HG03439 (cell line): ENCODE data around the gene UGT1A9.
"Not testable (repeated sequence)": the region's sequence is repeated elsewhere in the genome, so short reads cannot be mapped to it uniquely, and the experiment has no call there.

Experiments used
- ATAC-seq: cut with Tn5 transposase; IDR thresholded peaks from one replicate; pipeline ENCODE4 v1.9.1; 2021; ENCODE audit warnings: mild to moderate bottlenecking, moderate library complexity; ENCODE audit not compliant: unreplicated experiment

The UGT1A9 gene

GRCh38 chr2:233679196-233679595, 7.5 kb downstream of the UGT1A9 start:
- no peak for ATAC-seq

- ATAC-seq = no peak
Measured at GRCh38 chr2:233680361-233681045, 8.8 kb downstream of the UGT1A9 start.

DNA sequence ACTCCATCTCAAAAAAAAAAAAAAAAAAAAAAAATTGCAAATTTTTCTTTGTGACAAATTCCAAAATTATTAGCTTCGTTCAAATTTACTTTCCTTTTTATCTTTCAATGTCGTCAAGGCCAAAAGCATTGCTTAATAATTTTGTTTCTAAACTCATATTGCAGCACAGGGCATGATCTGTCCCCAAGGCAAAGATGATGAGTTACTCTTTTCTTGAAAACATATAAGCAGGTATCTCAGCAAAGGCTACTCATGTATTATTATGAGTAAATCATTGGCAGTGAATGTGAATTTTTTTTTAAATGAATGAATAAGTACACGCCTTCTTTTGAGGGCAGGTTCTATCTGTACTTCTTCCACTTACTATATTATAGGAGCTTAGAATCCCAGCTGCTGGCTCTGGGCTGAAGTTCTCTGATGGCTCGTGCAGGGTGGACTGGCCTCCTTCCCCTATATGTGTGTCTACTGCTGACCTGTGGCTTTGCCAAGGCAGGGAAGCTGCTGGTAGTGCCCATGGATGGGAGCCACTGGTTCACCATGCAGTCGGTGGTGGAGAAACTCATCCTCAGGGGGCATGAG, 9.9 kb downstream of the UGT1A9 start, which contains the start of gene UGT1A7:
Gene UGT1A7, plus strand, starts transcription at position 381 of the 579 bp plus-strand sequence. Its CDS starts 37 bp downstream, at position 418.
- ATAC-seq = no peak

GRCh38 chr2:233684640-233685039, 12.9 kb downstream of the UGT1A9 start:
- ATAC-seq = no peak

- ATAC-seq = no peak
Measured at GRCh38 chr2:233686928-233687327, 15.2 kb downstream of the UGT1A9 start.

GRCh38 chr2:233688341-233688740, 16.6 kb downstream of the UGT1A9 start:
- no peak for ATAC-seq

GRCh38 chr2:233689031-233689430, 17.3 kb downstream of the UGT1A9 start:
- ATAC-seq = no peak

DNA sequence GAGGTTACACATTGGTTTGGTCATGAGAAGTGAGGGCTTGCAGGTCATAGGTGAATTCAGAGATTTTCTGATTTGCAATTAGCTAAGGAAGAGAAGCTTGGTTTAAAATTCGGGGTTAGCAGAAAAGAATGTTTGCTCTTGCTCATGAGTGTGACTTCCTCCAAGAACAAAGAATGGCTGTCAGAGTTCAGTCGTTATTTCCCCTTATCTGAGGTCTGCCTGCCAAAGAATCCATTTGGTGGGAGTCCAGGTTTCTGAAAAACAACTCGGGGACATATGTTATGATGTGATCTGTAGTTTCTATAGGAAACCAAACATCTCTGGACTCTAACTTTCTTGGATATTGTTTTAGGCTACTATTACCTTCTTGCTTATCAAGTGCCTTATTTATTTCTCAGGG, 17.8 kb downstream of the UGT1A9 start:
- no peak for ATAC-seq

- ATAC-seq = no peak
Measured at GRCh38 chr2:233690444-233690843, 18.7 kb downstream of the UGT1A9 start.

DNA sequence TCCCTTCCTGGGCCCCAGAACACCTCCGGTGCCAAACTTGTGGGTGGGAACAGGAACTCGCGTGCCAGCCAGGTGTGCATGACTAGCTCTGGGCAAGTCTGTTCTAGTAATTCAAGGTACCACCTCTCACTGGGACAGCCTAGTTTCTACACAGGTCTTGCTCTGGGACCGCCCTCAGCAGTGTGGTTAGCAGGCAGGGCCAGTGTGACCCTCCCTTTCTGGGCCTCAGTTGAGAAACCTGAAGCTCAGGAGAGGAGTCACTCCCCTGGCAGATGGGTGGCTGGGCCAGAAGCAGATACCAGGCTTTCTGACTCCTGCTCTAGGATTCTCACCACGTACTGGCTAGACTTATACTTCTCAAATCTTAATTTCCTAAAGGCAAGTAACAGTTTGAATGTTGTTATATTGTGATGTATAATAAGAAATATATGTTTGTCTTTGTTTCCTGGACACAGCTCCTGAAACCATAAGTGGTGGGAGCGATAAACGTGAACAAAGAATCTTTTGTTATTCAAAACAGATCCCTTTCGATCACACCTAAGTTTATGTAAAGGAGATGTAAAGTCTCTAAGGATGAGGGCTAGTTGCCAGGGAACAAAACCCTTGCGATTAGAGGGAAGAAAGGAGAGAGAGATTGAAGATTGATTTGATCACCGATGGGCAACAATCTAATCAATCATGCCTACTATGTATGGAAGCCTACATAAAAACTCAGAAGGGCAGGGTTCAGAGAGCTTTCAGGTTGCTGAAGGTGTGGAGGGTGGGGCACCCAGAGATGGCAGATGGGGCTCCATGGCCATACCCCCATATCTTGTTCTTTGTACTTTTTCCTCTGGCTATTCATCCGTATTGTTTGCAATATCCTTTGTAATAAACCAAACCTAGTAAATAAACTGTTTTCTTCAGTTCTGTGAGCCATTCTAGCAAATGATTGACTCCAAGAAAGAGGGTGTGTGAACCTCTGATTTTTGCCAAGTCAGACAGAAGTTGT, 20.0 kb downstream of the UGT1A9 start:
- no peak for ATAC-seq

DNA sequence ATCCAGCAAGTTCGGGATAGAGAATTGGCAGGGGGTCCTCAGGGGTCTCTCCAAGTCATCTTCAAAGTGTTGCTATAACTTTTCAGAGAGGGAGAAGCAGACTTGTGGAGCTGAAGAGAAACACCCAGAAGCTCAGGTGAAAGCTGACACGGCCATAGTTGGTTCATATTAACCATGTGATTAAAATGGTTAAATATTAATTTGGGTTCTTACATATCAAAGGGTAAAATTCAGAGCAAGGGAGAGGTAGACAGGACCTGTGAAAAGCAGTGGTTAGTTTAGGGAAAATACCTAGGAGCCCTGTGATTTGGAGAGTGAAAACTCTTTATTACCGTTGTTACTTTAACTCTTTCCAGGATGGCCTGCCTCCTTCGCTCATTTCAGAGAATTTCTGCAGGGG, 20.9 kb downstream of the UGT1A9 start, which contains the start of gene UGT1A6:
Gene UGT1A6, plus strand, starts transcription at position 243 of the 400 bp plus-strand sequence. Its CDS starts 115 bp downstream, at position 358.
- ATAC-seq = no peak

DNA sequence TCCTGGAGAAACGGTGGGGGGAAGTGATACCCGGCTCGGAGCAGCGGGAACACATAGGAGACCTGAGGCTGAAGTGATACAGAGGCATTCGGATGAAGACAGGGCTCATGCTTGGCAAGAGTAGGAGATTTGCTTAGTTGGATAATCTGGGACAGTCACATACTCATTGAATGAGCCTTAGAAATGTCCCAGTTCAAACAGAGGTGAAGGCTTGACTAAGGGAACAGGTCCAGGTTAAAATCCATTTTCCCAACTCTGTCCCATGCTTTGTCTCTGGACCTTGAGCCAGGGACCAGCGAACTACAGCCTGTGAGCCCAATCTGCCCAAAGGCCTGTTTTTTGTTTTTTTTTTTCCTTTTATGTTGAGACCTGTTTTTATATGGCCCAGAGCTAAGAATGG, 22.3 kb downstream of the UGT1A9 start:
- ATAC-seq = no peak

GRCh38 chr2:233698740-233699139, 27.0 kb downstream of the UGT1A9 start:
- ATAC-seq = no peak

- ATAC-seq = no peak
Measured at GRCh38 chr2:233699424-233700027, 27.8 kb downstream of the UGT1A9 start.

GRCh38 chr2:233700028-233700635, 28.4 kb downstream of the UGT1A9 start:
- no peak for ATAC-seq

GRCh38 chr2:233700842-233701241, 29.1 kb downstream of the UGT1A9 start:
- not testable (repeated sequence) for ATAC-seq

DNA sequence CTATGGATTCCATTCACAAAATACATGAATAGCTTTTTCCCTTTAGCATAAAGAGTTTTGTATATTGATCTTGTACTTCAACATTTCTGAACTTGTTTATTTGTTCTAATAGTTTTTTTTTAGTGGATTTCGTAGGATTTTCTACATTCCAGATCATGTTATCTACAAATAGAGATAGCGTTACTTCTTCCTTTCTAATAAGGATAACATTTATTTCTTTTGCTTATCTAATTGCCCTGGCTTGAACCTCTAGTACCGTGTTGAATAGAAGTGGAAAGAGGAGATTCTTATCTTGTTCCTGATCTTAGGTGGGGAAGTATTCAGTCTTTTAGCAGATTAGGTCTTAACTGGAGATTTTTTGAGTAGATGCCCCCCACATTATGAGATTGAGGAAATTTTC, 30.5 kb downstream of the UGT1A9 start:
- no peak for ATAC-seq

GRCh38 chr2:233705911-233706506, 34.3 kb downstream of the UGT1A9 start:
- no peak for ATAC-seq

GRCh38 chr2:233706720-233707119, 35.0 kb downstream of the UGT1A9 start:
- no peak for ATAC-seq
